T-helper 1 cell (primary cell): ENCODE results near the gene WDR11.
"Not testable (repeated sequence)": the region's sequence is repeated elsewhere in the genome, so short reads cannot be mapped to it uniquely, and the experiment has no call there.

Source experiments
- DNase-seq, 5 donors: peaks; one replicate each; pipeline ENCODE4 v3.0.0-alpha.2; 2012 to 2020

WDR11 gene

GRCh38 chr10:120841522-120842189, 9.5 kb upstream of the WDR11 start:
- DNase-seq, result no peak

- no peak for DNase-seq
Measured at GRCh38 chr10:120854388-120854787, 3.2 kb downstream of the WDR11 start.

DNA sequence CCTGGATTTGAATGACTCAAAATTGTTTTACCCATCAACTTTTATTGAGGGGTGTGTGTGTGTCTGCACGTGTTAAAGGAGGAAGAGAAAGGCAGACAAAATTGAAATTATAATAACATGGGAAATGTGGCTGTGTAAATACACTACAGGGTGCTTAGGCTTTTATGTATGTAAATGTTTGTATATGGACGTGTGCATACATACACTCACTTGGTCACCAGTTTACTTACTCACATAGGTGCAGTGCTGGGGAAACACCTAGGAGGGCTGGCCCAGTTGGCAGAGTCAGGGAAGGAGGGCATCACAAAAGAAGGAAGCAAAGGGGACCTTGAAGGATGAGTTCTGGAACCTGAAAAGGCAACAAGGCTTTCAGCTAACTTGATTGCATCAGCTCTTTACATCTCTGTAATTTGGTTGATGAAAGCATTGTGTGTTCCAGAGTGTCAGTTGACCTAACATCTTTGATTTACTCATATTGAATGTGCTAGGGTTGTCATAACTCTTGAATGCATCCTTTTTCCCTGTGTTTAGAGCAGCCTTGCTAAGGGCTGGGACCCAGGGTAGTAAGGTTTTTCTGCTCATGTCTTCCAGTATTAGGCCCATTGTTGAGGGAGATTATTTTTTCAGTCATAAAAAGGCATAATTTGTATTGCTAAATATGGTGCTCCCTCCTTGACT, 10.2 kb downstream of the WDR11 start:
- DNase-seq, result peak in 1 of 5 donors; percentile 3

DNA sequence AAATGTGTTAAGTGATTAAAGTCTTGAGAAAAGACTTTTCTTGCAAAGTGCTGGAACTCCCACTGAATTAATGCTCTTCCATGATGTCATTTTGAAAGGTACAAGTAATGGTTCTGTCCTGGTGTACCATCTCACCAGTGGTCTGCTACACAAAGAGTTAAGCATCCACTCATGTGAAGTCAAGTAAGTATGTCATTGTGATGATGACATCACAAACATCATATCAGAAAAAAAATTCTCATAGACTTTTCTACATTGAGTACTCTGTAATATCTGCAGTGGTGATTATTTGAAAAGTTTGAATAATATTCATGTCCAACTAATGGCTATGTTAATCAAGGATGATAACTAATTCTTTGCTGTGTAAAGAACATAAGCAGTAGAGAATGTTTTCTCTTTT, 22.6 kb downstream of the WDR11 start:
- no peak for DNase-seq

GRCh38 chr10:120883071-120883470, 31.9 kb downstream of the WDR11 start:
- no peak for DNase-seq

GRCh38 chr10:120887482-120887881, 36.3 kb downstream of the WDR11 start:
- no peak for DNase-seq

GRCh38 chr10:120891365-120891764, 40.2 kb downstream of the WDR11 start:
- no peak for DNase-seq

DNA sequence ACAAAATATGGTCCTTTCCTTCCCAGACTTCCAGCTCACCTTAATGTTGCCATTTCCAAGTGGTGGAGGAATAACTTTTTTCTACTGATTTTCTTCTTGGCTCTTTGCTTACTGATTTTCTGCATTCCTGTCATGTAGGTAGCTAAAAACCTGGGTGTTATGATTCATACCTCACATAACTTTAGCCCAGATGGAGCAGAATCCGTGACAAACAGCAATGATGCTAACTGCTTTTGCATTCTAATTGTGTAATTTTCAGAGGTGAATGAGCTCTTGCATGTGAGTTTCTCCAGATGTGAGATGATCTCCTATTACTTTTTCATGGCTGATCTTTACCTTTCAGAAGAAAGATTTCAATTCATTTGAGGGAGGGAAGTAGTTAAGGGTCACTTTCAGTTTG, 43.4 kb downstream of the WDR11 start:
- DNase-seq, result no peak

- DNase-seq, result peak in 1 of 5 donors; percentile 61
Measured at GRCh38 chr10:120897343-120897742, 46.2 kb downstream of the WDR11 start.

GRCh38 chr10:120905268-120905667, 54.1 kb downstream of the WDR11 start:
- no peak for DNase-seq

DNA sequence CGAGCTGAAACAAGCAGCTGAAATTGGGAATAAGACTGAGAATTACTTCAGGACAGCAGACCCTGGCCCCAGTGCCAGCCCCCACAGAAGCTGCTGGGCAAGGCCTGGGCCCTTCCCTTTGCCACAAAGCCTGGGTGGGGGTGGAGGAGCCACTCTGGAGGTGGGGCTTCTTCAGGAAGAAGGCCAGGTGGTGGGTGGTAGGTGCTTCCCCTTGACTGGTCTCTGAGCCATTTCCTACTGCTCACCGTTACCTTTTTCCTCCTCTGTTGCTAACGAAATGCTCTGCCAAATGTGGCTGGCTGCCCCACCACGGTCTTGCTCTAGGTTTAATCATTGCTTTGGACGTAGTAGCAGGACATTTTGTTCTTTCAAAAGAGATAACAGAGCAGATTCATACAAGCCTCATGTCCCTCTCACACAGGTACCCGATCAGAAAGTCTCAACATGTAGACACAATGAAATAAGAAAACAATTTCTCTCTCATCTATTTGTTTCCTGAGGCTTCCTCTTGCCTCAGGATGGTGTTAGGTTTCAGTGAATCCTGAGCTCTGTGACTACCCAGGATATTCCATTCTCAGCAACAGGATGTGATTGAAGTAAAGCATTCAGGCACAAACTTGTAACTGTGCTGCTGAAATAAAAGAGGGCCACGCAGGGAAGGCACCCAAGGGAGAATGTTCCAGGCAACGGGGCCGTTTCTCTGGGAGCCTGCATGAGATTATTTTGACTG, 66.5 kb downstream of the WDR11 start:
- no peak for DNase-seq

DNA sequence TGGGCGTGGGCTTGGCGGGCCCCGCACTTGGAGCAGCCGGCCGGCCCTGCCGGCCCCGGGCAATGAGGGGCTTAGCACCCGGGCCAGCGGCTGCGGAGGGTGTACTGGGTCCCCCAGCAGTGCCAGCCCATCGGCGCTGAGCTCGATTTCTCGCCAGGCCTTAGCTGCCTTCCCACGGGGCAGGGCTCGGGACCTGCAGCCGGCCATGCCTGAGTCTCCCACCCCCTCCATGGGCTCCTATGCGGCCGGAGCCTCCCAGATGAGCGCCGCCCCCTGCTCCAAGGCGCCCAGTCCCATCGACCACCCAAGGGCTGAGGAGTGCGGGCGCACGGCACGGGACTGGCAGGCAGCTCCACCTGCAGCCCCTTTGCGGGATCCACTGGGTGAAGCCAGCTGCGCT, 72.7 kb downstream of the WDR11 start:
- not testable (repeated sequence) for DNase-seq

DNA sequence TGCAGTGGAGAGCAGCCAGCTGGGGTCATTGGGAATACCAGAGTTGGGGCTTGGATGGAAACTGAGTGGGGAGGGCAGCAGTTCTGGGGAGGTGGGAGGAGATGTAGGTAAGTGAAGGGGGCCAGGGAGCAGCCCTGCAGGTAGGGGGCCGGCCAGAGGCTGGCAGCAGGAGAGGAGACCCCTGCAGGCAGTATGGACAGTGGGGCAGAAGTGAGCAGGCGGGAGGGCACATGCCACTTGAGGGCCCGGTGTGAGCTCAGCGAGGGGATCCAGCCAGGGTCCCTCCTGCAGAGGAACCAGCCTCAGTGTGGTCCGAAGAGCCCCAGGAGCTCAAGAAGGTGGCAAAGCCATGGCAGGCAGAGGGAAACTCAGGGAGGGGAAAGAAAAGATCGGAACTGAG, 75.4 kb downstream of the WDR11 start:
- no peak for DNase-seq

GRCh38 chr10:120927352-120927751, 76.2 kb downstream of the WDR11 start:
- no peak for DNase-seq

DNA sequence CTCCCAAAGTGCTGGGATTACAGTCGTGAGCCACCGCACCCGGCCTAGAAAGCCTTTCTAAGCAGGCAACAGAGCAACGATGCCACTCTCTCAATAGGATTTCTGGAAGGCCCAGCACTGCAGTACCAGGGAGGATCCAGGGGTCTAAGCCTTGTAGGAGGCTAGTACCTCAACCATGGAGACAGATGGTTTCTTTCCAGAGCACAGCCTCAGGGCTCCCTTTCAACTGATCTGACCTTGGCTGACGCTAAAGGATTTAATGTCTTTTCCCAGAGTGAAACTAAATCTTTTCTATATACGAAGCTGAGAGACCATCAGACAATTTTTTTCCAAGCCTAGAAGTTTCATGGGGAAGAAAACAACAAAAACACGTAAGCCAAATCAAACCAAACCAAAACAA, 78.0 kb downstream of the WDR11 start:
- DNase-seq, result no peak

DNA sequence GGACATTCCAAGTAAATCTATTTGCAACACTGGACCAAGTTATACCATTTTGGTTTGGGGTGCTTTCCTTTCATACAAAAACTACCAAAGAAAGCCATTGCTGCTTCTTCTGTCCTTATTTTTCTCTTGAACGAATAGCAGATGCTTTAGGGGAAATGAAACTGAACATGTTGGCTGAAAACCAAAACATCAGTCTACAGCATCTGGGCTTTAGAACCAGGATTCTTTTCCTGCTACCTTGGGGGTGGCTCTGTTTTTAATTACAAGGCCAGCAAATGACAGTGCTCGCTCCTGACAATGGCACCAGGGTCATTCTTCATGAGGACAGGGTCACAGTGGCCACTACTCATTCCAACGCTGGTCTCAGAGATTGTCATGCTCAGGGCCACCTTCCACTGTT, 80.3 kb downstream of the WDR11 start:
- no peak for DNase-seq

- no peak for DNase-seq
Measured at GRCh38 chr10:120931999-120932398, 80.8 kb downstream of the WDR11 start.

GRCh38 chr10:120938822-120939221, 87.7 kb downstream of the WDR11 start:
- no peak for DNase-seq

- DNase-seq, result no peak
Measured at GRCh38 chr10:120940299-120940900, 89.2 kb downstream of the WDR11 start.

DNA sequence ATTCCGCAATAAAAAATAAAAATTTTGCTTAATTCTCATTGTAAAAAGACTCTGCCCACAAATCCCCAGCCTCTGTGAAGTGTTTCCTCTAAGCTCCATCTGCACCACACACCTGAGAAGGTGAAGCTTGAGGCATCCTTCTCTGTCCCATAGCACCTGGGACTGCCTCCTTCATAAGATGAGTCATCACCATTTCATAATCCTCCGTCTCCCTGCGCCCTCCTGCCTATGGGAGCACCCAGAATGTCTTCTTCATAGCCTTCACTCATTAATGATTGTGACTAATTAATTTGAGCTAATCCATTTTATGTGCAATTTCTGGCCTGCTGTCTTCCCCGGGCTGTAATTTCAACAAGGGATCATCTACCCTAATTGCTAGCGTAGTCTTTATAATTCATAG, 90.3 kb downstream of the WDR11 start:
- no peak for DNase-seq

DNA sequence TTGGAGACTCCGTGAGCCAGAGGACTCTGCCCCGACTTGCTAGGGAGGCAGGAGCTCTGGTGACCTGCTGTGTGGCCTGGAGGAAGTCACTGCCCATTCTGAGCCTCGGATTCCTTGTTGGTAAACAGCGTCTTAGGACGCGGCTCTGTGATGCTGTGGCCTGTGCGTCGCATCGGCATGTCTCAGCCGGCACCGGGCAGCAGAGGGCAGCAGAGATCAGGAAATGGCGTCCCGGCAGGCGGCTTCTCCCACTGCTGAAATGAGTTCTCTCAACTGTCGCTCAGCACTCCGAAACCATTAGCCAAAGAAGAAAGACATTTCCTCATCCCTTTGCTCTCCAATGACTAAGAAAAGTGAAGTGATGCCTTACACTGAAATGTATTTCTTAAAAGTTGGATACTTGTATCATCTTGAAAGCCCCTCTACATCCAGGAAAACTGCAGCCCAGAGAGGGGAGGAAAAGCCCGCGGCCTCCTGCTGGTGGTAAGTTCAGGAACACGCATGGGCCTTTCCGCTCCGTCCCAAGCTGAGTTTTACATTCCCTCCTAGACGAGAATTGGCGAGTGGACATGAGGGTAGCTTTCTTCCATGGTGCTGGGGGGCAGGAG, 91.7 kb downstream of the WDR11 start:
- DNase-seq, result peak; percentile 38 to 65 (median 46)

DNA sequence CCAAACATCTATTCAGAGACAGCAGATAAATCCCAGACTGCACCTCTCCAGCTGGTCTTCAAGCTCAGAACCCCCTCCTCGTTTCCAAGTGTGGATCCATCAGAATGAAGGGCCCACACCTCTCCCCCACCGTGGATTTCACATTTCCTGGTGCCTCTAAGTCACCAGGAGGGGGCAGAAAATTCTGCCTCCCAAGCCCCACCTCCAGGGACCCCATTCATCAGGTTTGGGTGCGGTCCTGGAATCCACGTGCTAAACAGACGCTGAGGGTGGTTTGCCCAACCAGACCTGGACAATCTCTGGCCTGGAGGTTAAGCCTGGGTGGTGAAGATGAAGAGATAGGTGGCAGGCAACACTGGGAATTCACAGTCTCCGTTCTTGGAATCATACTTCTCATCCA, 92.4 kb downstream of the WDR11 start:
- DNase-seq, result no peak

GRCh38 chr10:120944586-120945125, 93.5 kb downstream of the WDR11 start:
- DNase-seq, result no peak
